HG03460 (cell line): ENCODE results near the gene PAX2.

Source experiments
- ATAC-seq: cut with Tn5 transposase; IDR thresholded peaks from one replicate; pipeline ENCODE4 v1.9.1; 2021; ENCODE audit not compliant: unreplicated experiment

Gene PAX2

DNA sequence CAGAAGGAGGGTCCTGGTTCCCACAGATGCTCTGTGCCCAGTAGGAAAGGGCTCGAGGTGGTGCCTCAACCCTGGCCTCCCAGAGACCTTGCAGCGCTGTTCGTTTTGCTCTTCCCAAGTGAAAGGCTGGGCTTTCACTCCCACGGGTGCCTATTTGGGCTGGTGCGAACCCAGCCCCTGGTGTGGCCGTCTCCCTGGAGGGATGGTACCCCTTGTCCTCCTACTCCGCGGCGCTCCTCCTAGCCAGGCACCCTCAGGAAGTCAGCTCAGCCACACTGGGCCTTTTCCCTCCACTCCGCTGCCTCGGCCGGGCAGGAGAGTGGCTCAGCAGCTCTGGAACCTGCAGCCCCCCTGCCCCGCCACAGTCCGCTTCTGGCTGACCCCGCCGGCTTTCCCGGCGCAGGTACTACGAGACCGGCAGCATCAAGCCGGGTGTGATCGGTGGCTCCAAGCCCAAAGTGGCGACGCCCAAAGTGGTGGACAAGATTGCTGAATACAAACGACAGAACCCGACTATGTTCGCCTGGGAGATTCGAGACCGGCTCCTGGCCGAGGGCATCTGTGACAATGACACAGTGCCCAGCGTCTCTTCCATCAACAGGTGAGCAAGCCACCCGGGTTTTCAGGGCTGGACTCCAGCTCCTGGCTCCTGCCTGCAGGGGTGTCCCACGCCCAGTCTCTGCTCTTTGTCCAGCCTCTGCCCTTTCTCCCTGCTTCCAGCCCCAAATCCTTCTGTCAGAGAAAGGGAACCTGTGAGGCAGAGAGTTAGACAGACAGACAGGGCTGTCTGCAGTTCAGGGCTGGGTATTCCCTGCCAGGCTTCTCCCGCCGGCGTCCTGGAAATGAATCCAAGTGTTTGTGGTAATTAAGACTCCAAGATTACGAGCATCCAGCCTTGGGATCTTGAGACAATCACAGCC, 5.2 kb downstream of the PAX2 start:
- no peak for ATAC-seq

DNA sequence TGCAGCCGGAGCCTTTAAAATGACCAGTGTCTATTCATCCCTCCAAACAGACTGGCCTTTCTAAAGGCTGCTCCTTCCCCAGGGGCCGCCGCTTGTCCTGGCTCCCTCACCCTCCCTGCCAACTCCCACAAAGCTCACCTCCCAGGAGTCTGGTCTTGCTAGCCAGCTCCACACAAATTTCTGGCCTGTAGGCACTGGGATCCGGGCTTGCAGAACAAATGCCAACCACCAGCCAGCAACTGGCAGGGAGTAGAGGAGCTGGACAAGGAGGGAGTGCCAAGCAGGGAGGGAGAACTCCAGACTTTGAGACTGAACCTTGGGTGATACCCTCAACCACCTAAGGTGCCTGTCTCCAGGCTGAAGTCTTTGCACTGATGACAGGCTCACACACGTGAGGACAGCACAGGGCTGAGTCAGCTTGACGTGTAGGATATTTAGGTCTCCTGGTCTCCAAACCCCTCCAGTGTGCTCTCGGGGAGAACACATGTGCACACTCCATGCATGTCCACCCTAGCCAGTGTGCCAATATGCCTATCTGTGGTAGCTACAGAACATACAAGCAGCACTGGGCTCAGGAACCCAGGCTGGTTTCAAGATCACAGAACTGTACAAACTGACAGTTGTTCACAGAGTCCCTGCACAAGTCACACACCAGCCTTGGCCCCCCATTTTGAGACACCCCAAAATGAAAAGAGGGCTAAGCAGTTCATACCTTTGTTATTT, 6.0 kb downstream of the PAX2 start:
- ATAC-seq = no peak

DNA sequence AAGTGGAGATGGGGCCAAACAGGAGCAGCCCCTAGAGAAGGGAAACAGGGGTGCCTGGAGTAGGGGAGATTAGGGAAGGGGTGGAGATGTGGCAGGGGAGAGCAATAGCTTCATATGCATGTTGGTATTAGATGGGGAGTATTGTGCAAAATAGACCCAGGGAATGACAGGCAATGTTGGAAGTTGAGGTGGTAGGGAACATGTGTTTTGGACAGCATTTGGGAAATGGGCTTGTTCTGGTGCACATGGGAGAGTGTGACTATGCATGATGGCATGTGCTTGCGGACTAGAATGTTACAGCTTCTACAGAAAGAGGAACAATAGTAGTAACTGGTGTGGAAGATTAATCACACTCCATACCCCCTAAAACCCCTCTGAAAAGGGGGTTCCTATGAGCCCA, 10.4 kb downstream of the PAX2 start:
- no peak for ATAC-seq

GRCh38 chr10:100759331-100759730, 13.9 kb downstream of the PAX2 start:
- ATAC-seq = no peak

GRCh38 chr10:100760726-100761125, 15.3 kb downstream of the PAX2 start:
- no peak for ATAC-seq

DNA sequence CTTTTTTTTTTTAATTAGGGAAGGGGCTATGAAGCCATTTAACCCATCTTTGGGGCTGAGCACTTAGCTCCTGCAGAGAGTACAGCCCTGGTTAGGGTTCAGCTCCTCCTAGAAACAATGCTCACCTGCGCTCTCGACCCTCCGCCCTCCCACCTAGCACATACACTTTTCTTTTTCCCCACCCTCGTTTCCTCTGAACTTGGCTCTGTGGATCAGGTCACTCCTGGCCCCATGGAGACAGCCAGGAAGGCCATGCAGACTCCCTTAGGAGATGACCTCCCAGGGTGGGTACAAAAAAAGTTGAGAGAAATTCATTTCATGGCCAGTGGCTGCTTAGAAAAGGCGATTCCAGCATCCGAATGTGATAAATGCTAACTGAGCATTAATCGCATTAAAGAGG, 15.8 kb downstream of the PAX2 start:
- no peak for ATAC-seq

DNA sequence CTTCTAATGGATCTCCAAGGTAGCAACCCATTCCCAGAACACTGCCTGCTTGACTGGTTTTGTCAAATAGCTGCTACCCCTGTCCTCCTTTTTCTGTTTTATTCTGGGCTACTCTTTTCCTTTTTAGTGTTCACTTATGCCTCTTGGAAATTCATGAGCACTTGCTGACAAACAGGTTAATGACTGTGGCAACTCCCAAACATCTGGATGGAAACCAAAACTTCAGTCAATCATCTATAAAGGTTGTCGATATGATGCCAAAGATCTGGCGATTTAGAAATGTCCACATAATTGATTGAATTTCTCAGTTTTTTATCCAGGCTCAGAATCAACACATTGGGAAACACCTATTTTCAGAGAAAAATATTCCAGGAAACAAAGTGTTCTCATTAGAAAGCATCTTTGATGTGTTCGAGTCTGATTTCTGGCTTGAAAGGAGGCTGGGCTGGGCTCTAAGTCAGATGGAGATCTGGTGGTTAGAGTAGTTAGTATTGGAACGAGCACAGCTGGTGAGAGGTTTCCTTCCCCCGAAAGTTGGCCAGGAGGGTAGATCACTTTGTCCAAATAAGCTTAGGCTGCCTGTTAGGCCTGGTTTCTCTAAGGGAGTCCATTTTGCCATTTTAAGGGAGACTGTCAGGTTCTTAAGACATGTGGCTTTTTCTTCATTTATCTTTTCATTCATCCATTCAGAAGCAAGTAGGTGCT, 17.8 kb downstream of the PAX2 start:
- no peak for ATAC-seq

GRCh38 chr10:100766693-100767421, 21.5 kb downstream of the PAX2 start:
- no peak for ATAC-seq

- ATAC-seq = no peak
Measured at GRCh38 chr10:100767422-100767775, 22.0 kb downstream of the PAX2 start.

DNA sequence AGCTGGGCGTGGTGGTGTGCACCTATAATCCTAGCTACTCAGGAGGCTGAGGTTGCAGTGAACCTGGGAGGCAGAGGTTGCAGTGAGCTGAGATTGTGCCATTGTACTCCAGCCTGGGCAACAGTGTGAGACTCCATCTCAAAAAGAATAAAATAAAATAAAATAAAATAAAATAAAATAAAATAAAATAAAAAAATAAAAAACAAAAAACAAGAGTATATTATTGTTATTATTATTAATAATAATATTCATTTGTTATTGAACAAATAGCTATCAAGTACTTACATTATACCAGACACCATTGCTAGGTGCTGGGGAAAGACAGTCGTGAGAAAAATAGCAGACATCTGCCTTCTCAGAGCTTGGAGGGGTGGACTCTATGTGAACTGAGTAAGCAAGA, 24.1 kb downstream of the PAX2 start:
- ATAC-seq = no peak

- no peak for ATAC-seq
Measured at GRCh38 chr10:100773646-100774045, 28.3 kb downstream of the PAX2 start.

DNA sequence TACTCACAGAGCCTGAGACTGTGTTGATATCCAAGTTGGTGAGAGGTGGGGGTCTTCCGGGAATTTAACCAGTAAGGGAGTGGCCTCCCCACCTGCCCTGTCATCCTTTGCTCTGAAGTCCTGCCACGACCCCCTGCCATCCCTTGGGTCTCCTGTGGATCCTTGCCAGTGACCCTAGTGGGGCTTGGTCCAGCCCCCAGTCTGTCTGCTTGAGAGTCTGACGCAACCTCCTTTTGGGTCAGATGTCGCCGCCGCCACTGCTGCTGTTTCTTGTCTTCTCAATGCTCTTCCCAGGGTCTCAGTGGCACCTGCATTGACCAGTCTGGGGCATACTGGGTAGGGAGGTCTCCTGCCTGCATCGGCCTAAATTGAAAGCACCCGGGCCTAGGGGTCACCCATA, 28.8 kb downstream of the PAX2 start:
- ATAC-seq = no peak

DNA sequence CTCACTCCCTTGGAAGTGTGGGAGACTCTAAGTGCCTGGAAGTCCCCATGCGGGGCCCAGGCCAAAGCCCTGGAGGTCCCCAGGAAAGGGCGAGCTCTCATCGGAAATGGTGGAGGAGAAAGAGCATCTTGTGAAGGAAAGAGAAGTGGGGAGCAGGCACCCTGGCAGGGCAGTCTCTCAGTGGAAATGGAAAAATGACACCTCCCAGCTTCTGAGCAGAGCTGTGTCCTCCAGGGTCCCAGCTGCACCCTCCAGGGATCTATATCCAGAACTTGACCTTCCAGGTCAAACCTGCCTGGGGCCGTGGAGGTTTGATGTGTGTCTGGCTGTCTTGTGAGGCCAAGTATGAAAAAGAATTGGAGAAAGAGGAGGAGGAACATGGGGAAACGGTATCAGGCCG, 29.5 kb downstream of the PAX2 start:
- no peak for ATAC-seq

- no peak for ATAC-seq
Measured at GRCh38 chr10:100775386-100775785, 30.0 kb downstream of the PAX2 start.

- ATAC-seq = no peak
Measured at GRCh38 chr10:100775871-100776270, 30.5 kb downstream of the PAX2 start.

GRCh38 chr10:100776671-100777070, 31.3 kb downstream of the PAX2 start:
- ATAC-seq = no peak

- no peak for ATAC-seq
Measured at GRCh38 chr10:100779329-100779728, 33.9 kb downstream of the PAX2 start.

DNA sequence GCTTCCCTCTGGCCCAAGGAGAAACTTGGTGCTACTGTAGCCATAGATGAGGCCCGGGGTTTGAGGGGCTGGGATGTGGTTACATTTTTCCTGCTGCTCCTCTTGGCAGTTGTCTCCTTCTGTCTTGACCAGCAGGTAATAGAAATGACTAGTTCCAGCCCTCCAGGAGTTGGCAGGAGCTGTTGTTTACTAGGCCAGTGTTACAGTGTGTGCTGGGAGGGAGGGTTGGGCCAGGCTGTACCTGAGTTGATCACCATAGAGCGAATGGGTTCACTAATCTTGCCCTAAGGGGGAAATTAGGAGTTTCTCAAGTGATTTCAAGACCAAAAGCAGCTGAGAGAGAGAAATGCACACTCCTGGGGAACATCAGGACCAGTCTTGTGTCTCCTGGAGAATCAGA, 34.9 kb downstream of the PAX2 start:
- ATAC-seq = no peak

DNA sequence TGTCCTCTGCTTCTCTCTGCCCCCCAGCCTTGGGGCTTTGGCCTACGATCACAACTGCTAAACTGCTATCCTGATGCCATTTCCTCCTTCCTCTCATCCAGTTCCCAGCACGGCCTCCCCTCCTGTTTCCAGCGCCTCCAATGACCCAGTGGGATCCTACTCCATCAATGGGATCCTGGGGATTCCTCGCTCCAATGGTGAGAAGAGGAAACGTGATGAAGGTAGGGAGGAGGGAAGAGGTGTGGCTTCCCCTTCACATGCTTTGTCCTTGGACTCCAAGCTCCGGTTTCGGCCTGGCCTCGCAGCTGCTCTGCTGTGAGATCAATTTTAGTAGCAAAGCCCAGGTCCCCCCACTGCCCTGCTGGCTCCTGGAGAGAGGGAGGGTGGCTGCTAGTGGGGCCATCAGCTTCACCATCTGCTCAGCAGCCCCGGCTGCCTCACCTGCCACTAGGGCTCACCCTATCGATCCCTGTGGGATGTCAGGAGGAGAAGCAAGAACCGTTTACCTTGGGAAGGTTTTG, 35.8 kb downstream of the PAX2 start:
- ATAC-seq = no peak

GRCh38 chr10:100782461-100783244, 37.3 kb downstream of the PAX2 start:
- no peak for ATAC-seq
